B cell (primary cell): Measurements from ENCODE around the gene PPP2R5C. TPM values are rescaled to one million over a fixed set of nuclear protein-coding genes. Genes with fewer than 3 reads are reported as not detected.

ENCODE experiments used
- ATAC-seq: fragments of 200-7000 bp; cut with Tn5 transposase; one replicate; pipeline ENCODE4 v1.10.0; 2021; ENCODE audit warnings: low read depth, mild to moderate bottlenecking, moderate number of reproducible peaks, moderate library complexity
- CTCF ChIA-PET: fragments of 350-600 bp; sonication (Branson Sonifier 250); formaldehyde crosslinking; loops from one replicate; lab custom pipeline; 2021; ENCODE audit warnings: antibody characterized with exemption, inconsistent platforms; lab: Charles Lee
- POLR2A ChIA-PET: fragments of 350-600 bp; sonication (Branson Sonifier 250); formaldehyde crosslinking; loops from one replicate; lab custom pipeline; 2021; ENCODE audit warnings: antibody characterized with exemption; lab: Charles Lee
- DNase-seq: peaks from one replicate; pipeline ENCODE4 v3.0.0; 2013
- H2AFZ ChIP-seq: 2 replicates; pipeline ENCODE4 v1.6.1; 2012; ENCODE audit warnings: mild to moderate bottlenecking, low read depth, low read length; ENCODE audit not compliant: insufficient read depth, poor library complexity, severe bottlenecking
- H3K27ac ChIP-seq, 2 donors: 1 replicate in 1 of 2; 2 replicates in 1 of 2; pipeline ENCODE4 v1.5.1; 2012 to 2013; ENCODE audit warnings: low read length in 2 of 2, mild to moderate bottlenecking in 2 of 2, moderate library complexity in 1 of 2
- H3K27me3 ChIP-seq, 4 experiments: fragments of 200-600 bp in 1 of 4; sonication (generic) in 1 of 4; replicated peaks in 1 of 4; 1 replicate in 2 of 4; 2 replicates in 2 of 4; pipeline versions ENCODE4 v1.6.1 to v1.7.0; 2013 to 2016; ENCODE audit warnings: low read length in 3 of 4, mild to moderate bottlenecking in 2 of 4, mixed read lengths in 1 of 4, moderate library complexity in 1 of 4; ENCODE audit not compliant: insufficient read depth in 4 of 4, control insufficient read depth in 3 of 4; ENCODE audit errors: control extremely low read depth in 1 of 4
- H3K36me3 ChIP-seq, 2 experiments: replicated peaks in 1 of 2; 1 replicate in 1 of 2; 2 replicates in 1 of 2; pipeline versions ENCODE4 v1.6.1 to v1.7.1; 2013; ENCODE audit warnings: low read length in 1 of 2; ENCODE audit not compliant: insufficient read depth in 2 of 2, control insufficient read depth in 1 of 2; ENCODE audit errors: control extremely low read depth in 1 of 2, extremely low read depth in 1 of 2
- H3K4me1 ChIP-seq, 2 donors: fragments of 200-600 bp in 1 of 2; sonication (generic) in 1 of 2; 1 replicate in 1 of 2; 2 replicates in 1 of 2; pipeline versions ENCODE4 v1.5.1 to v1.6.1; 2013 to 2017; ENCODE audit warnings: low read length in 2 of 2; ENCODE audit not compliant: control insufficient read depth in 2 of 2, insufficient read depth in 2 of 2
- H3K4me2 ChIP-seq: replicated peaks from 2 replicates; pipeline ENCODE3; 2012; ENCODE audit warnings: mild to moderate bottlenecking, low read depth, low read length; ENCODE audit not compliant: poor library complexity, severe bottlenecking
- H3K4me3 ChIP-seq, 5 experiments: fragments of 200-600 bp in 1 of 5; sonication (generic) in 1 of 5; 1 replicate in 3 of 5; 2 replicates in 2 of 5; pipeline versions ENCODE4 v1.5.1 to v1.7.0; 2011 to 2016; ENCODE audit warnings: low read length in 4 of 5, mild to moderate bottlenecking in 4 of 5, low read depth in 2 of 5, control low read depth in 1 of 5, moderate library complexity in 1 of 5; ENCODE audit not compliant: insufficient read depth in 1 of 5; ENCODE audit errors: control extremely low read depth in 1 of 5, extremely low read depth in 1 of 5
- H3K79me2 ChIP-seq: fragments of 200-600 bp; sonication (generic); one replicate; pipeline ENCODE4 v1.6.0; 2016; ENCODE audit warnings: low read length; ENCODE audit not compliant: control insufficient read depth, insufficient read depth
- H3K9ac ChIP-seq: fragments of 200-600 bp; sonication (generic); 2 replicates; pipeline ENCODE4 v1.6.1; 2017; ENCODE audit warnings: mild to moderate bottlenecking, low read length, moderate library complexity
- H3K9me3 ChIP-seq, 3 donors: one replicate each; pipeline versions ENCODE4 v1.6.1 to v1.7.1; 2013; ENCODE audit warnings: low read length in 2 of 3; ENCODE audit not compliant: control insufficient read depth in 2 of 3, insufficient read depth in 1 of 3; ENCODE audit errors: control extremely low read depth in 1 of 3
- H4K20me1 ChIP-seq: 2 replicates; pipeline ENCODE4 v1.6.0; 2012; ENCODE audit warnings: mild to moderate bottlenecking, low read length; ENCODE audit not compliant: insufficient read depth, control insufficient read depth, poor library complexity, severe bottlenecking
- H3K27ac Mint-ChIP-seq: one replicate; pipeline ENCODE4 v1.8.0; 2021; ENCODE audit warnings: mixed read lengths
- H3K27me3 Mint-ChIP-seq: one replicate; pipeline ENCODE4 v1.8.0; 2021; ENCODE audit warnings: mixed read lengths
- H3K4me1 Mint-ChIP-seq: one replicate; pipeline ENCODE4 v1.8.0; 2021; ENCODE audit warnings: mixed read lengths
- H3K4me3 Mint-ChIP-seq: one replicate; pipeline ENCODE4 v1.8.0; 2021; ENCODE audit warnings: mixed read lengths
- H3K9me3 Mint-ChIP-seq: one replicate; pipeline ENCODE4 v1.8.0; 2022; ENCODE audit warnings: mixed read lengths; ENCODE audit not compliant: insufficient read depth
- EZH2 ChIP-seq: IDR thresholded peaks from 2 replicates; pipeline ENCODE4 v1.6.1; 2012; ENCODE audit warnings: borderline replicate concordance, low read depth, mild to moderate bottlenecking, moderate library complexity, low read length; ENCODE audit not compliant: insufficient read depth, poor library complexity, severe bottlenecking
- WGBS: methylation state at CpG from one replicate; pipeline ENCODE4 v1.1.5; 2013; ENCODE audit warnings: missing lambda C conversion rate; ENCODE audit not compliant: insufficient coverage; 5-methylcytosine and 5-hydroxymethylcytosine counted together
- intact Hi-C: fragments of 100-400 bp; cut with micrococcal nuclease; formaldehyde crosslinking; loops from one replicate; pipeline ENCODE4 v1.10.0; 2022
- polyA plus RNA-seq: library from polyadenylated mRNA; depleted of rRNA; stranded (reverse); fragments of >200 nt; gene quantifications from 2 replicates; pipeline ENCODE4 v1.2.3, GENCODE V29; 2012
- total RNA-seq, 2 donors: library from RNA; stranded (reverse); fragments of 120-200 nt in 1 of 2; gene quantifications; 1 replicate in 1 of 2; 2 replicates in 1 of 2; pipeline versions ENCODE4 v1.2.3 to v1.2.4, GENCODE V29; 2013 to 2022
- TF ChIP-seq, protein P1 (sequence below): fragments of 200-600 bp; IDR thresholded peaks from one replicate; pipeline ENCODE4 v1.8.0; 2022; ENCODE audit warnings: antibody characterized with exemption, mild to moderate bottlenecking

The PPP2R5C gene
- total and polyA plus RNA-seq, 2 donors (not counting 1 experiment from before 2014, with no cell fraction given): 91.7 to 330 TPM

DNA sequence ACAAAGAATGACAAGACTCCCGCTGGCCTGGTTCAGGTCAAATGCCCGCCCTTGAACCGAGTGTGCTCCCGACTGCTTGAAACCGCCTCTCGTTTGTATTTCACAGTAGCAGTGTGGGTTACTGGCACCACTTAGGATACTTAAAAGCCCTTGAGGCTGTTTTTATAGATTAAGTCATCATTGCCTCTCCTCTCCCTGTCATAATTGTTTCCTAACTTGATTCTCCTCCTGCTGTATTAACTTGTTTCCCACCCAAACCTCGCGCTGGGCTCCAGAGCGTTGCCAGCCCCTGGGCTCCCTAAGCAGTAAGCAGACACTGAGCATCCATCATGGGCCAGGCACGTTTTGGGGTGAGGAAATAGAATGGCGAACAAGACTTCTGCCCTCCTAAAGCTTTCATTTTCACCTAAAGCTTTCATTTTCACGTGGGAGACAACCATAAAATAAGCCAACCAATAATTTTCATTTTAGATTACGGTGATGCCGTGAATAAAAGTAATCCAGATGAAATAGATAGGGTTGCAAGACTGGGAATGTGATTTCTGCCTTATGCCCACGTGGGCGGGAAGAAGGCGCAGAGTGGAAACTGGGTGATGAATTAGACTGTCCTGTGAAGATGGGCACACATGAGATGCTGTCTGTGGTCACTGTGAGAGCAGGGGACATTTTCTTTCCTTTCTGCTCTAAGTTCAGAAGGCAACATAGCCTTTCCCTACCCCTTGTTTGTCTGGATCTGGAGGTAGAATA, 97.5 kb downstream of the PPP2R5C start:
- Histone ChIP-seq H3K4me3 (no peak overlapping the region), H3K36me3 (peaks cover 3 to 65% of the 10 kb centered on the region in 2 experiments), H3K27me3 (no peaks in the 10 kb centered on the region), H3K27ac (peak overlapping the region in 1 of 2 donors; percentile 39), H3K79me2 (peaks cover 98% of the 10 kb centered on the region), H3K4me2 (no peak overlapping the region), H3K9me3 (no peaks in the 10 kb centered on the region), H3K4me1 (peaks cover 6 to 15% of the 10 kb centered on the region in 2 donors), H2AFZ (no peak overlapping the region), H3K9ac (no peak overlapping the region), H4K20me1 (peaks cover 72% of the 10 kb centered on the region)
- Mint-ChIP-seq H3K27me3 (no peaks in the 10 kb centered on the region), H3K4me1 (peaks cover 33% of the 10 kb centered on the region), H3K9me3 (no peaks in the 10 kb centered on the region), H3K4me3 (no peak overlapping the region), H3K27ac (no peak overlapping the region)
- ATAC-seq (no peak), DNase-seq (no peak)
- ChIA-PET POLR2A (no interaction called here), CTCF (no interaction called here)
- TF ChIP-seq, protein P1, sequence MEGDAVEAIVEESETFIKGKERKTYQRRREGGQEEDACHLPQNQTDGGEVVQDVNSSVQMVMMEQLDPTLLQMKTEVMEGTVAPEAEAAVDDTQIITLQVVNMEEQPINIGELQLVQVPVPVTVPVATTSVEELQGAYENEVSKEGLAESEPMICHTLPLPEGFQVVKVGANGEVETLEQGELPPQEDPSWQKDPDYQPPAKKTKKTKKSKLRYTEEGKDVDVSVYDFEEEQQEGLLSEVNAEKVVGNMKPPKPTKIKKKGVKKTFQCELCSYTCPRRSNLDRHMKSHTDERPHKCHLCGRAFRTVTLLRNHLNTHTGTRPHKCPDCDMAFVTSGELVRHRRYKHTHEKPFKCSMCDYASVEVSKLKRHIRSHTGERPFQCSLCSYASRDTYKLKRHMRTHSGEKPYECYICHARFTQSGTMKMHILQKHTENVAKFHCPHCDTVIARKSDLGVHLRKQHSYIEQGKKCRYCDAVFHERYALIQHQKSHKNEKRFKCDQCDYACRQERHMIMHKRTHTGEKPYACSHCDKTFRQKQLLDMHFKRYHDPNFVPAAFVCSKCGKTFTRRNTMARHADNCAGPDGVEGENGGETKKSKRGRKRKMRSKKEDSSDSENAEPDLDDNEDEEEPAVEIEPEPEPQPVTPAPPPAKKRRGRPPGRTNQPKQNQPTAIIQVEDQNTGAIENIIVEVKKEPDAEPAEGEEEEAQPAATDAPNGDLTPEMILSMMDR: no peak
- TF ChIP-seq EZH2: no peak
- intact Hi-C loops: no loop called here
- WGBS: 81% methylated on average over 6 of the region's 17 CpGs

DNA sequence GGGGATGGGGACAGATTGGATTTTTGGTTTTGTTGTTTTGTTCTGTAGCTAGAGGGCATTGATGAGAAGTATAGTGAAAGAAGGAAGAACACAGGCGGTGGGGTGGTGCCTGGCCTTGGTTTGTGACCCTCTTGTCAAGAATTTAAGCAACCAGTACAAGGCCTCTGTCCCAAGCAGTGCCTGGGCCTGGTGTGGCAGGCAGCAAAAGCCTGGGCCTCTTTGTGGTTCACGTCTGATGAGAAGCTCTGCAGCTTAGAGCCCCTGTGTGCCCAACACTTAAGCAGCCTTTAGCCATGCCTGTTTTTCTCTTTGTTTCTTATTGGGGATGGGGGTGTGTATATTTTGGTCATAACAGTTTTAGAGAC, 98.0 kb downstream of the PPP2R5C start:
- H3K9me3 Mint-ChIP-seq: no peaks in the 10 kb centered on the region
- no peaks in the 10 kb centered on the region for H3K9me3 ChIP-seq
- H2AFZ ChIP-seq: no peak overlapping the region
- no peaks in the 10 kb centered on the region for H3K27me3 ChIP-seq
- no peak for ATAC-seq
- no peak overlapping the region for H3K9ac ChIP-seq
- no peak overlapping the region for H3K4me3 Mint-ChIP-seq
- TF ChIP-seq, protein P1: no peak
- TF ChIP-seq EZH2: no peak
- H4K20me1 ChIP-seq: peaks cover 70% of the 10 kb centered on the region
- H3K79me2 ChIP-seq: peaks cover 98% of the 10 kb centered on the region
- ChIA-PET CTCF (no interaction called here), POLR2A (no interaction called here)
- H3K4me1 Mint-ChIP-seq: peaks cover 27% of the 10 kb centered on the region
- peaks cover 7 to 71% of the 10 kb centered on the region in 2 experiments for H3K36me3 ChIP-seq
- no peak for DNase-seq
- no peaks in the 10 kb centered on the region for H3K27me3 Mint-ChIP-seq
- H3K27ac Mint-ChIP-seq: no peak overlapping the region
- WGBS: 97% methylated on average over 2 of the region's 2 CpGs
- H3K4me2 ChIP-seq: no peak overlapping the region
- intact Hi-C loops: no loop called here
- H3K4me1 ChIP-seq: peaks cover under 1 to 9% of the 10 kb centered on the region in 2 donors
- no peak overlapping the region for H3K4me3 ChIP-seq
- H3K27ac ChIP-seq: peak overlapping the region in 1 of 2 donors; percentile 39
